Endometrial microvascular endothelial cells (primary cell): Measurements from ENCODE around the gene GRAMD4. TPM values are rescaled to one million over a fixed set of nuclear protein-coding genes. Genes with fewer than 3 reads are reported as not detected.
"Not testable (repeated sequence)": the region's sequence is repeated elsewhere in the genome, so short reads cannot be mapped to it uniquely, and the experiment has no call there.

Experiments
- in situ Hi-C: cut with HindIII; loops from 2 replicates; pipeline ENCODE4 v1.10.0; 2017; ENCODE audit warnings: low sequenced_read_pairs, low pct_unique_long_range_greater_than_20kb; ENCODE audit errors: inconsistent ontology term
- total RNA-seq: library from RNA; depleted of rRNA; stranded (reverse); fragments of >200 nt; gene quantifications from one replicate; pipeline ENCODE4 v1.2.3, GENCODE V29; 2015; ENCODE audit errors: inconsistent ontology term

The GRAMD4 gene
- total RNA-seq, 1 donor from 2014 or later = 10.7 TPM

- in situ Hi-C loops = not testable (repeated sequence)
These were observed 28.1 kb downstream of the GRAMD4 start for GRCh38 chr22:46648225-46648820.

- in situ Hi-C loops = no loop called here
These were observed 29.2 kb downstream of the GRAMD4 start for GRCh38 chr22:46649141-46650077.

GRCh38 chr22:46650078-46650810 lies 30.1 kb downstream of the GRAMD4 start:
- in situ Hi-C loops = no loop called here

- in situ Hi-C loops = no loop called here
These were observed 31.1 kb downstream of the GRAMD4 start for GRCh38 chr22:46651316-46651715.

GRCh38 chr22:46652081-46652846 lies 32.1 kb downstream of the GRAMD4 start:
- in situ Hi-C loops = no loop called here

GRCh38 chr22:46652847-46653331 lies 32.7 kb downstream of the GRAMD4 start:
- in situ Hi-C loops = no loop called here

- in situ Hi-C loops = no loop called here
These were observed 33.4 kb downstream of the GRAMD4 start for GRCh38 chr22:46653596-46653995.

GRCh38 chr22:46654426-46654825 lies 34.2 kb downstream of the GRAMD4 start:
- in situ Hi-C loops = no loop called here

GRCh38 chr22:46654927-46655595 lies 34.9 kb downstream of the GRAMD4 start:
- in situ Hi-C loops = no loop called here

- in situ Hi-C loops = no loop called here
These were observed 35.8 kb downstream of the GRAMD4 start for GRCh38 chr22:46655861-46656608.

GRCh38 chr22:46656856-46657654 lies 36.9 kb downstream of the GRAMD4 start:
- in situ Hi-C loops = no loop called here

- in situ Hi-C loops = no loop called here
These were observed 37.4 kb downstream of the GRAMD4 start for GRCh38 chr22:46657655-46657953.

GRCh38 chr22:46657996-46658947 lies 38.1 kb downstream of the GRAMD4 start:
- in situ Hi-C loops = no loop called here

GRCh38 chr22:46659059-46659790 lies 39.0 kb downstream of the GRAMD4 start:
- in situ Hi-C loops = no loop called here

- in situ Hi-C loops = no loop called here
These were observed 39.6 kb downstream of the GRAMD4 start for GRCh38 chr22:46659791-46660186.
